Epithelial cell of proximal tubule (primary cell): Measurements from ENCODE around the gene COL23A1. TPM values are rescaled to one million over a fixed set of nuclear protein-coding genes. Genes with fewer than 3 reads are reported as not detected.

Source experiments
- DNase-seq: peaks from one replicate; pipeline ENCODE4 v3.0.0-alpha.2; 2011; ENCODE audit warnings: low read depth
- H3K4me3 ChIP-seq: 2 replicates; pipeline ENCODE4 v1.5.1; 2011; ENCODE audit warnings: low read depth, mild to moderate bottlenecking, low read length
- total RNA-seq: library from RNA; depleted of rRNA; stranded (reverse); fragments of >200 nt; gene quantifications from 2 replicates; pipeline ENCODE4 v1.2.3, GENCODE V29; 2015
- TF ChIP-seq, protein P1 (sequence below): conservative IDR thresholded peaks from 2 replicates; pipeline ENCODE4 v1.5.1; 2012; ENCODE audit warnings: low read depth, mild to moderate bottlenecking, low read length

Gene COL23A1
- total RNA-seq, 1 donor from 2014 or later: not detected

DNA sequence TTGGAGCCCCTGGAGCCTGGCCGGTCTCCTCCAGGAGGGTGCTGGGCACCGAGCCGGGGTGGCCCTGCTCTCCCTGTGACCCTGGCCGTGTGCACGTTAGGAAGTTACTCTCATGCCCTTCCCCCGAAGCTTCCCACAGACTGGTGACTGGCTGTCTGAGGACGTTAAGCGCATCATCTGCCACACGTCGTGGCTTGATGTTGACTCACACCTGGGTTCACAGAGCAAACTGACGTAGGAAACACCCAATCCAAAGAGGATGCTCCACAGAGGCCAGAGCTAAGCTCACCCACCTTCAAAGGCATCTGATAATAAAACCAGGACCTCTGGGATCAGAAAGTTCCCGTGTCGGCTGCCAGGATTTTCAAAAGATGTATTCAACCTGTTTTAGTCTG is 204.7 kb downstream of the COL23A1 start:
- TF ChIP-seq, protein P1, sequence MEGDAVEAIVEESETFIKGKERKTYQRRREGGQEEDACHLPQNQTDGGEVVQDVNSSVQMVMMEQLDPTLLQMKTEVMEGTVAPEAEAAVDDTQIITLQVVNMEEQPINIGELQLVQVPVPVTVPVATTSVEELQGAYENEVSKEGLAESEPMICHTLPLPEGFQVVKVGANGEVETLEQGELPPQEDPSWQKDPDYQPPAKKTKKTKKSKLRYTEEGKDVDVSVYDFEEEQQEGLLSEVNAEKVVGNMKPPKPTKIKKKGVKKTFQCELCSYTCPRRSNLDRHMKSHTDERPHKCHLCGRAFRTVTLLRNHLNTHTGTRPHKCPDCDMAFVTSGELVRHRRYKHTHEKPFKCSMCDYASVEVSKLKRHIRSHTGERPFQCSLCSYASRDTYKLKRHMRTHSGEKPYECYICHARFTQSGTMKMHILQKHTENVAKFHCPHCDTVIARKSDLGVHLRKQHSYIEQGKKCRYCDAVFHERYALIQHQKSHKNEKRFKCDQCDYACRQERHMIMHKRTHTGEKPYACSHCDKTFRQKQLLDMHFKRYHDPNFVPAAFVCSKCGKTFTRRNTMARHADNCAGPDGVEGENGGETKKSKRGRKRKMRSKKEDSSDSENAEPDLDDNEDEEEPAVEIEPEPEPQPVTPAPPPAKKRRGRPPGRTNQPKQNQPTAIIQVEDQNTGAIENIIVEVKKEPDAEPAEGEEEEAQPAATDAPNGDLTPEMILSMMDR: no peak
- H3K4me3 ChIP-seq: no peak overlapping the region
- no peak for DNase-seq

DNA sequence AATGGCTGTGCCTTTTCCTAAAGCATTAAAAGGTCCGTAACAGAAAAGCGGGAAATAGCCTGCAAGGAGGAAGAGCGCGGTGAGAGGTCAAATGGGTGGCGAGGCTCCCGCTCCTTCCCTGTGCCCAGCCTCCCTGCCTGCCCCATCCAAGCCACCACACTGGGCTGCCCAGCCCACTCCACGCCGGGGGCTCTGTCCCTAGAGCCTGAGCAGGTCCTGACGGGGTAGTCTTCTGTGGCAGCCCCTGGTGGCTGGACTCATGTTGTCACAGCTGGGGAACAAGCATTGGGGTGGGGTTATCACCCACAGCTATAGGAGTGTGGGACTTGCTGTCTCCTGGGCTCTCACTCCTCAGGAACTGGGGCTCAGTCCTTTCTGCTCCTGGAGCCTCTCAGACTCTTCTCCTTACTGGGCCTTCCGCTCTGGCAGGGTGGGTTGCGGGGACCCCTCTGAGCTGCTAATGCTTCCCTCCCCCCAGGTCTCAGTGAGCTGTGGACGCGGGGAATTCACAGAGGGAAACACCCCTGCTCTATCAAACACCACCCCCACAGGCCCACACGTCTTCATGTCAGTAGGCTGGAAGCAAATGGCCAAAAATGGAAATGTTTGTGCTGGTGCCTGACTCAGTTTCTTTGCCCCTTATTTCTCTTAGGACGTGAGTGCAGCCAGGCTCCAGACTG is 205.2 kb downstream of the COL23A1 start:
- TF ChIP-seq, protein P1: no peak
- no peak overlapping the region for H3K4me3 ChIP-seq
- no peak for DNase-seq

DNA sequence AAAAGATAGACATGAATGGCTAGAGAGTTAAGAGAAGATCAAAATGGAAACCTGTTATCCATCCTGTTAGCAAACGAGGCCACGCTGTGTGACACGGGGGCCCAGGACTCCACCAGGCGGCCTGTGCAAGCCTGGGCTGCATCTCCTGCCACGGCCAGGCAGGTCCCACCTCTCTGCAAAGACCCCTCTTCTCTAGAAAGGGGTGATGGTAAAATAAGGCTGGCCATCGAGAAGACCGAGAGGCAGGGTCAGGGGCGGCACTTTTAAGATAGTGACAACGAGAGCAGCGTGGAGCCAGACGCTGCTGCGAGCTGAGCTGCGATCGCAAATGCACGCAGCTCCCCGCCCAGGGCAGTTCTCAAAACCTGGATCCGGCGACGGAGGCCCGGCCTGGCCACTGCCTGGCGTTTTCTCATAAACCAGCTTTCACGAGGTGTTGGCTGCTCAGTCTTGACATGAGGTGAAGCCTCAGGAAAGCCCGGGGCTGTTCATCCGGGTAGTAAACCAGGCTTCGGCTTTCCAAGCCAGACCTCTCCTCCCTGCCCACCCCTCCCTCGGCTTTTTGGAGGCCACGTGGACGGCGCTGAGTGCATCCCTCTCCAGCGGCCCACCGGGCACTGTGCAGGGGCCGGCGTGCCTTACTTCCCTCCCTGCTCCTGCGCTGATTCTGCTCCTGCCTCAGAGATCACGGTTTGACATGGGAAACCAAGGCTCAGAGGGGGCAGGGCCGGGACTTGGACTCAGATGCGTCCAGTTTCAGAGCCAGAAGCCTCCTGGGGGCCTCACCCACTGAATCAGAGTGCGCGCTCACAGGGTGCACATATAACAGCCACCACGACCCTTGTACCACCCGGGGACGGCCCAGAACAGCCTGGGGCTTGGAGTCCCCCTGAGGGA is 206.0 kb downstream of the COL23A1 start:
- no peak for DNase-seq
- TF ChIP-seq, protein P1: no peak
- no peak overlapping the region for H3K4me3 ChIP-seq

DNA sequence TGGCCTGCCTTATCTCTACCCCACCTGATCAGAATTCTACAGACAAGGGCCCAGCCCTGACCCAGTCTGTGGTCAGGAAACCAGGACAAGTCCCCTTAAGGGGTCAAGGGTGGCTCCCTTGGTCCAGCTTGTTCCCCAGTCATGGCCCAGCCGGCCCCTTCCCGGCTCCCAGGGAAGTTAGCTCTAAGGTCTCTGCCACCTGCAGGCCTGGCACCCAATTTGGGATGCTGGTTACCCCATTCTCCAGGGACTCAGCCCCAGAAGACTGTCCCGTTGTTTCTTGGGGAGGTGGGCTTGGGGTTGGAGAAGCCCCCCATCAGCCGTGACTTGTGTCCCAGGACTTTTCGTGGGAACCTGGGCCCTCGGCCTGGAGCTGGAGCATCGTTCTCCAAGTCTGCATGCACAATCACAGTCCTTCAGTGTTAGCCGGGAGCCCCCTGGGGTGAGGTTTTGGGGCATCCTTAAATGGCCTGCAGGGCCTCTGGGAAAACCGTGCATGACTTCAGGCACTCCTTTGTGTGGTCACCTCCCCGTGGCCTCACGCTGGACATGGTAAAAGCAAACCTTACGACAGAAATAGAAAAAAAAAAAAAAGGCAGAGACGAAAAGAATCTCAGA is 206.8 kb downstream of the COL23A1 start:
- no peak for DNase-seq
- H3K4me3 ChIP-seq: no peak overlapping the region
- TF ChIP-seq, protein P1: no peak

DNA sequence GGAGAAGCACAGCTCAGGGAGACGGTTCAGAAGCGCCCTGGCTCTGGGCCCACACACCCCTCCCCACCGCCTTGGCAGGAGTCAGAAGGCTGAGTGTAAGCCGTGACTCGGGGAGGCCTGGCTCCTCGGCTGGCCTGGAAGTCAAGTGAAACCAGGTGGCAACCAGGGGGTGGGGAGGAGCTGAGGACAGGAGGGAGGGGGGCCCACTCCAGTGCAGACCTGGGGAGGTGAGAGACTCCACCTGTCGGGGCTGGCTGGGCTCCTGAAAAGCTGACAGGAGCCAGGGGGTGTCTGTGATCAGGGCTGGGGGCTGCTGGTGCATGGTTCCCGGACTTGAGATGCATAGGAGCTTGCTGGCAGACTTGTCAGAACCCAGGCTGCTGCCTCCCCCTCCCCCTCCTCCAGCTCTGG is 207.4 kb downstream of the COL23A1 start:
- no peak overlapping the region for H3K4me3 ChIP-seq
- TF ChIP-seq, protein P1: no peak
- DNase-seq: no peak

DNA sequence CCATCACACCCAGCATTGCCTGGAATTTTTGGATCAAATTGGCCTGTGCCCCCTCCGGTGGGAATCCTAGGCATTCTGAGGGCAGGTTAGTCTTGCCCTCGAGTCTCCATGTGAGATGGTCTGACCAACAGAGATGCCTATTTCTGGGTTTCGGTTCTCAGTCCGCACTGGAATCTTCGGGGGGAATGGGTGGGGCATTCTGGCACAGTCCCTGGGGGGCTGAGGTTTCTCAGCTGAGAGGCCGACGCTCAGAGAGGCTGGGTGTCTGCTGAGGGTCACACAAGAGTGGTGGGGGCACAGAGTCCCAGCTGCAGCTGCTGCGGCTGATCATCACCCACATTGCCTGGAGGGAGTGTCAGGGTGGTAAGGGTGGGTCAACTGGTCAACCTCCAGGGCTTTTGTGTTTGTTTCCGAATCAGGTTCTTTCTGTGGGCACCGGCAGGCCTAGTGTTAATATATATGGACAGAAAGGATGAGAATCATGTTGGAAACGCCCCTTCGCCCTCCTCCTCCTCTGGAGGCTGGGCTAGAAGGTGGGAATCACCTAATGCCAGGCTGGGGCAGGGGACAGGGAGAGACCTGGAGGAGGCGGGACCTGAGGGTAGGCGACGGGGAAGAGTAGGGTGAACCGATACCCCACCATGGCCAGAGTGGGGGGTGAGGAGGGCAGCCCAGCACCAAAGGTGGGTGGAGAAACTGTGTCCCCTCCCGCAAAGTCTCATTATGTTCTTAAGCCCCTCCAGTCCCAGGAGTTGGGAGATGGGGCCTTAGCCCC is 208.1 kb downstream of the COL23A1 start:
- DNase-seq: no peak
- TF ChIP-seq, protein P1: no peak
- H3K4me3 ChIP-seq: no peak overlapping the region
